Activated T-cell treated with anti-CD3 and anti-CD28 coated beads, Interleukin-2, amount 50 U/mL, for 1 hour (primary cell): Measurements from ENCODE around the gene PODNL1.

Source experiments
- DNase-seq: peaks from one replicate; pipeline ENCODE4 v3.0.0-alpha.2; 2020

PODNL1 gene

GRCh38 chr19:13957051-13957450 lies 18.8 kb upstream of the PODNL1 start:
- DNase-seq: no peak

- no peak for DNase-seq
These were observed 18.1 kb upstream of the PODNL1 start for GRCh38 chr19:13956365-13956744.

GRCh38 chr19:13955662-13956364 lies 17.6 kb upstream of the PODNL1 start:
- DNase-seq: no peak

- no peak for DNase-seq
These were observed 16.0 kb upstream of the PODNL1 start for GRCh38 chr19:13954185-13954584.

GRCh38 chr19:13952931-13953531 lies 14.8 kb upstream of the PODNL1 start:
- no peak for DNase-seq

GRCh38 chr19:13952154-13952930 lies 14.1 kb upstream of the PODNL1 start, which contains the start of gene DCAF15:
Gene DCAF15 (plus strand): TSS chr19:13952509. CDS start chr19:13952513, 4 bp downstream.
- peak; percentile 96 for DNase-seq

GRCh38 chr19:13951799-13952153 lies 13.6 kb upstream of the PODNL1 start:
- DNase-seq: no peak

- no peak for DNase-seq
These were observed 12.8 kb upstream of the PODNL1 start for GRCh38 chr19:13951043-13951442.

- DNase-seq: no peak
These were observed 8.2 kb upstream of the PODNL1 start for GRCh38 chr19:13946414-13946813.

- DNase-seq: no peak
These were observed 3.9 kb upstream of the PODNL1 start for GRCh38 chr19:13942023-13942684.

GRCh38 chr19:13937479-13938300 lies 527 bp downstream of the PODNL1 start:
- DNase-seq: no peak

- DNase-seq: no peak
These were observed 2.3 kb downstream of the PODNL1 start for GRCh38 chr19:13935765-13936510.

GRCh38 chr19:13934785-13935109 lies 3.5 kb downstream of the PODNL1 start:
- no peak for DNase-seq

GRCh38 chr19:13932911-13933393 lies 5.3 kb downstream of the PODNL1 start:
- no peak for DNase-seq

- DNase-seq: no peak
These were observed 6.0 kb downstream of the PODNL1 start for GRCh38 chr19:13932149-13932637.

GRCh38 chr19:13931391-13932148 lies 6.6 kb downstream of the PODNL1 start:
- no peak for DNase-seq

- no peak for DNase-seq
These were observed 7.8 kb downstream of the PODNL1 start for GRCh38 chr19:13930402-13930801.

- no peak for DNase-seq
These were observed 8.3 kb downstream of the PODNL1 start for GRCh38 chr19:13929956-13930355.

- DNase-seq: no peak
These were observed 8.9 kb downstream of the PODNL1 start for GRCh38 chr19:13929340-13929739.

- no peak for DNase-seq
These were observed 11.5 kb downstream of the PODNL1 start for GRCh38 chr19:13926715-13927114.

- DNase-seq: no peak
These were observed 12.2 kb downstream of the PODNL1 start for GRCh38 chr19:13926010-13926409.
